HCT116 (cell line): ENCODE results near the gene SYMPK. TPM values are rescaled to one million over a fixed set of nuclear protein-coding genes. Genes with fewer than 3 reads are reported as not detected.
"Not testable (repeated sequence)": the region's sequence is repeated elsewhere in the genome, so short reads cannot be mapped to it uniquely, and the experiment has no call there.

Experiments
- ATAC-seq: fragments of 200-7000 bp; cut with Tn5 transposase; 2 replicates; pipeline ENCODE4 v1.9.1; 2020; ENCODE audit warnings: mild to moderate bottlenecking, moderate library complexity
- BruUV-seq: library from RNA; stranded (reverse); fragments of 400-500 nt; replicated peaks from 2 replicates; lab custom pipeline; 2021; lab: Mats Ljungman, UMichigan
- CTCF ChIA-PET: fragments of 300-600 bp; sonication (Branson Sonifier 250); formaldehyde crosslinking; loops from one replicate; lab custom pipeline; 2021; ENCODE audit warnings: antibody characterized with exemption; lab: Charles Lee
- POLR2A ChIA-PET: fragments of 300-600, 350-600 bp; sonication (Branson Sonifier 250); formaldehyde crosslinking; loops from one replicate; lab custom pipeline; 2021; ENCODE audit warnings: antibody characterized with exemption; lab: Charles Lee
- RAD21 ChIA-PET, 2 experiments: fragments of 300-600 bp; sonication (Branson Sonifier 250); formaldehyde crosslinking; loops; one replicate each; lab custom pipeline; 2023; ENCODE audit warnings: low total read pairs in 2 of 2; ENCODE audit not compliant: uncharacterized antibody in 2 of 2, unreplicated experiment in 2 of 2, low non-redundant PET in 1 of 2; lab: Charles Lee
- DNase-seq: peaks from one replicate; pipeline ENCODE4 v3.0.0-alpha.2; 2010; ENCODE audit warnings: low read depth, low spot score
- H2AFZ ChIP-seq: fragments of 200-600 bp; shearing (Covaris generic), sonication (generic); 2 replicates; pipeline ENCODE4 v1.6.1; 2017; ENCODE audit warnings: low read depth, mixed run types, mixed read lengths, antibody characterized with exemption, low read length; ENCODE audit not compliant: poor library complexity, severe bottlenecking
- H3K27ac ChIP-seq: 2 replicates; pipeline ENCODE4 v1.5.1; 2012; ENCODE audit warnings: low read depth, low read length
- H3K27me3 ChIP-seq: fragments of 200-600 bp; sonication (generic); 2 replicates; pipeline ENCODE4 v1.6.1; 2016; ENCODE audit warnings: mixed run types, low read length, mixed read lengths; ENCODE audit not compliant: insufficient read depth
- H3K36me3 ChIP-seq, 2 experiments: fragments of 200-500 bp in 1 of 2; fragments of 200-600 bp in 1 of 2; sonication (Bioruptor generic) in 1 of 2; sonication (generic) in 1 of 2; 2 replicates each; pipeline versions ENCODE4 v1.5.1 to v1.6.1; 2014 to 2016; ENCODE audit warnings: low read length in 2 of 2, inconsistent platforms in 1 of 2, mixed read lengths in 1 of 2, mixed run types in 1 of 2; ENCODE audit not compliant: insufficient read depth in 2 of 2, control insufficient read depth in 1 of 2
- H3K4me1 ChIP-seq, 2 experiments: fragments of 200-600 bp in 1 of 2; sonication (generic) in 1 of 2; 2 replicates each; pipeline versions ENCODE4 v1.5.1 to v1.6.1; 2012 to 2017; ENCODE audit warnings: low read length in 2 of 2, inconsistent platforms in 1 of 2, mild to moderate bottlenecking in 1 of 2, mixed read lengths in 1 of 2, mixed run types in 1 of 2, moderate library complexity in 1 of 2; ENCODE audit not compliant: insufficient read depth in 2 of 2, control insufficient read depth in 1 of 2
- H3K4me2 ChIP-seq: fragments of 200-600 bp; sonication (generic); 2 replicates; pipeline ENCODE4 v1.6.1; 2017; ENCODE audit warnings: mixed run types, low read length, mixed read lengths
- H3K4me3 ChIP-seq, 2 experiments: fragments of 200-600 bp in 1 of 2; sonication (generic) in 1 of 2; replicated peaks in 1 of 2; 2 replicates each; pipeline ENCODE4 v1.5.1; 2011 to 2016; ENCODE audit warnings: low read length in 2 of 2, control low read depth in 1 of 2, low read depth in 1 of 2, mild to moderate bottlenecking in 1 of 2, mixed read lengths in 1 of 2, mixed run types in 1 of 2
- H3K79me2 ChIP-seq: fragments of 200-600 bp; sonication (generic); 2 replicates; pipeline ENCODE4 v1.6.1; 2017; ENCODE audit warnings: mild to moderate bottlenecking, mixed run types, low read length, moderate library complexity, mixed read lengths; ENCODE audit not compliant: insufficient read depth
- H3K9ac ChIP-seq: fragments of 200-600 bp; sonication (generic); 2 replicates; pipeline ENCODE4 v1.6.1; 2016; ENCODE audit warnings: low read length, mixed read lengths
- H3K9me2 ChIP-seq: fragments of 200-600 bp; sonication (generic), shearing (Covaris generic); 2 replicates; pipeline ENCODE4 v1.6.1; 2017; ENCODE audit warnings: mixed run types, mild to moderate bottlenecking, moderate library complexity; ENCODE audit not compliant: insufficient read depth
- H3K9me3 ChIP-seq, 2 experiments: fragments of 200-500 bp in 1 of 2; fragments of 200-600 bp in 1 of 2; sonication (Bioruptor generic) in 1 of 2; sonication (generic) in 1 of 2; 2 replicates each; pipeline ENCODE4 v1.6.1; 2014 to 2017; ENCODE audit warnings: low read length in 2 of 2, mixed read lengths in 2 of 2, inconsistent platforms in 1 of 2, low read depth in 1 of 2, mild to moderate bottlenecking in 1 of 2, mixed run types in 1 of 2, moderate library complexity in 1 of 2; ENCODE audit not compliant: control insufficient read depth in 1 of 2, insufficient read depth in 1 of 2
- H4K20me1 ChIP-seq: fragments of 200-600 bp; sonication (generic), shearing (Covaris generic); 2 replicates; pipeline ENCODE4 v1.6.1; 2017; ENCODE audit warnings: mixed run types, mild to moderate bottlenecking, moderate library complexity; ENCODE audit not compliant: insufficient read depth
- CBX3 ChIP-seq: IDR thresholded peaks from 2 replicates; pipeline ENCODE4 v1.6.1; 2012; ENCODE audit warnings: low read depth
- CEBPB ChIP-seq: IDR thresholded peaks from 2 replicates; pipeline ENCODE4 v1.6.1; 2012; ENCODE audit warnings: low read depth
- CTCF ChIP-seq, 3 experiments: fragments of 200-600 bp in 1 of 3; sonication (generic) in 1 of 3; IDR thresholded peaks in 2 of 3; conservative IDR thresholded peaks in 1 of 3; 2 replicates each; pipeline ENCODE4 v1.5.1; 2012 to 2017; ENCODE audit warnings: low read depth in 2 of 3, low read length in 2 of 3, antibody characterized with exemption in 1 of 3, borderline replicate concordance in 1 of 3, control low read depth in 1 of 3, mild to moderate bottlenecking in 1 of 3, mixed read lengths in 1 of 3, mixed run types in 1 of 3, moderate library complexity in 1 of 3; ENCODE audit not compliant: insufficient read depth in 1 of 3
- EGR1 ChIP-seq: IDR thresholded peaks from 2 replicates; pipeline ENCODE4 v1.6.1; 2012; ENCODE audit warnings: low read depth
- ELF1 ChIP-seq: IDR thresholded peaks from 2 replicates; pipeline ENCODE4 v1.6.1; 2012; ENCODE audit warnings: low read depth, borderline replicate concordance
- FOSL1 ChIP-seq: IDR thresholded peaks from 2 replicates; pipeline ENCODE4 v1.6.1; 2012; ENCODE audit warnings: low read depth
- MAX ChIP-seq: IDR thresholded peaks from 2 replicates; pipeline ENCODE4 v1.6.1; 2012
- POLR2AphosphoS5 ChIP-seq: IDR thresholded peaks from 2 replicates; pipeline ENCODE4 v1.6.1; 2011; ENCODE audit warnings: mild to moderate bottlenecking, low read depth, low read length, moderate library complexity
- SIN3A ChIP-seq: IDR thresholded peaks from 2 replicates; pipeline ENCODE4 v1.6.1; 2012; ENCODE audit warnings: low read depth
- SP1 ChIP-seq: IDR thresholded peaks from 2 replicates; pipeline ENCODE4 v1.6.1; 2012; ENCODE audit warnings: low read depth
- TCF7L2 ChIP-seq: IDR thresholded peaks from 2 replicates; pipeline ENCODE4 v1.7.0; 2011; ENCODE audit warnings: borderline replicate concordance, inconsistent platforms; ENCODE audit not compliant: insufficient read depth, insufficient read length; ENCODE audit errors: extremely low read depth
- YY1 ChIP-seq: IDR thresholded peaks from 2 replicates; pipeline ENCODE4 v1.6.1; 2011; ENCODE audit warnings: low read length, low read depth, moderate library complexity, mild to moderate bottlenecking; ENCODE audit not compliant: insufficient replicate concordance; ENCODE audit errors: extremely low read depth
- ZBTB33 ChIP-seq: IDR thresholded peaks from 2 replicates; pipeline ENCODE4 v1.6.1; 2011; ENCODE audit warnings: mild to moderate bottlenecking, low read length, moderate library complexity; ENCODE audit not compliant: insufficient replicate concordance; ENCODE audit errors: extremely low read depth
- ZFX ChIP-seq: fragments of 450-650 bp; IDR thresholded peaks from 2 replicates; pipeline ENCODE4 v1.6.1; 2017
- ZNF274 ChIP-seq: fragments of 200-500 bp; sonication (Bioruptor generic); IDR thresholded peaks from 2 replicates; pipeline ENCODE4 v1.6.1; 2014; ENCODE audit warnings: mild to moderate bottlenecking, low read depth, low read length, inconsistent platforms
- intact Hi-C: fragments of 100-400 bp; cut with micrococcal nuclease; formaldehyde crosslinking; loops from 2 replicates; pipeline ENCODE4 v1.10.0; 2022
- total RNA-seq: library from RNA; stranded (reverse); gene quantifications from one replicate; pipeline ENCODE4 v1.2.1, GENCODE V29; 2021; ENCODE audit not compliant: unreplicated experiment
- TF ChIP-seq, protein P1 (sequence below): IDR thresholded peaks from 2 replicates; pipeline ENCODE4 v1.6.1; 2012

The SYMPK gene
- total RNA-seq, 1 experiment from 2014 or later = 117 TPM

GRCh38 chr19:45867241-45867640 lies 4.3 kb upstream of the SYMPK start:
- H3K27me3 ChIP-seq, H3K4me3 ChIP-seq, H2AFZ ChIP-seq, H3K27ac ChIP-seq, H3K9me2 ChIP-seq, H3K36me3 ChIP-seq, H4K20me1 ChIP-seq, intact Hi-C loops, H3K4me2 ChIP-seq, DNase-seq, H3K9me3 ChIP-seq, H3K79me2 ChIP-seq, RAD21 ChIA-PET, H3K9ac ChIP-seq, ATAC-seq, BruUV-seq, CTCF ChIA-PET, POLR2A ChIA-PET: not testable (repeated sequence)
- peaks cover 3 to 32% of the 10 kb centered on the region in 2 experiments; a peak in 3 of 4 replicates for H3K4me1 ChIP-seq

GRCh38 chr19:45866400-45867176 lies 3.6 kb upstream of the SYMPK start:
- Histone ChIP-seq H3K4me1 (peaks cover 6 to 36% of the 10 kb centered on the region in 2 experiments; a peak in 3 of 4 replicates), H3K27me3 (no peaks in the 10 kb centered on the region), H2AFZ (no peak overlapping the region), H4K20me1 (no peaks in the 10 kb centered on the region), H3K4me3 (no peak overlapping the region), H3K36me3 (no peaks in the 10 kb centered on the region), H3K9me2 (no peaks in the 10 kb centered on the region), H3K4me2 (no peak overlapping the region), H3K9ac (no peak overlapping the region), H3K79me2 (peaks cover 13% of the 10 kb centered on the region), H3K9me3 (no peaks in the 10 kb centered on the region), H3K27ac (no peak overlapping the region)
- ChIA-PET CTCF (interaction anchor here (2.4 kb wide), 1 partner anchor 162 kb away, joined by 5 read pairs; no protein-coding TSS in a partner anchor), RAD21 (no interaction called here), POLR2A (no interaction called here)
- DNase-seq (no peak), ATAC-seq (no peak)
- intact Hi-C loops = no loop called here
- no TSS peak for BruUV-seq
- no peak for TF ChIP-seq CBX3
- TF ChIP-seq EGR1 = no peak
- no peak for TF ChIP-seq ZNF274
- TF ChIP-seq ELF1 = no peak
- no peak for TF ChIP-seq ZBTB33
- no peak for TF ChIP-seq FOSL1
- TF ChIP-seq CEBPB = no peak
- TF ChIP-seq SIN3A = no peak
- no peak for TF ChIP-seq YY1
- TF ChIP-seq MAX = no peak
- no peak for TF ChIP-seq CTCF (IDR thresholded peaks at IDR 0.05 in 2 of 3, conservative IDR thresholded peaks at IDR 0.05 in 1 of 3; ENCODE audit: borderline replicate concordance in 1 of 3, insufficient read depth in 1 of 3, low read depth in 2 of 3, low read length in 2 of 3)
- TF ChIP-seq ZFX = no peak
- TF ChIP-seq POLR2AphosphoS5 = no peak
- no peak for TF ChIP-seq TCF7L2
- TF ChIP-seq, protein P1, sequence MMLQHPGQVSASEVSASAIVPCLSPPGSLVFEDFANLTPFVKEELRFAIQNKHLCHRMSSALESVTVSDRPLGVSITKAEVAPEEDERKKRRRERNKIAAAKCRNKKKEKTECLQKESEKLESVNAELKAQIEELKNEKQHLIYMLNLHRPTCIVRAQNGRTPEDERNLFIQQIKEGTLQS = no peak
- no peak for TF ChIP-seq SP1
